ENCODE data around the gene KIAA0753. TPM values are rescaled to one million over a fixed set of nuclear protein-coding genes. Genes with fewer than 3 reads are reported as not detected.
A peak's percentile ranks its signal among the peaks of the same experiment; 100 is the strongest.

The KIAA0753 gene
- polyA plus RNA-seq, 4 donors, result 28.7 to 39.7 (median 37.6) TPM

- DNase-seq (ENCODE audit: low read depth in 4 of 4, low spot score in 3 of 4), result no peak
Observed at GRCh38 chr17:6643451-6644125, 3.1 kb upstream of the KIAA0753 start.

- DNase-seq (ENCODE audit: low read depth in 4 of 4, low spot score in 3 of 4), result no peak
Observed at GRCh38 chr17:6642592-6642991, 2.1 kb upstream of the KIAA0753 start.

- no peak for DNase-seq (ENCODE audit: low read depth in 4 of 4, low spot score in 3 of 4)
Observed at GRCh38 chr17:6641247-6641863, 844 bp upstream of the KIAA0753 start.

GRCh38 chr17:6639586-6640535 is 650 bp downstream of the KIAA0753 start:
- peak in 1 of 4 donors; percentile 46 for DNase-seq (ENCODE audit: low read depth in 4 of 4, low spot score in 3 of 4)

- DNase-seq (ENCODE audit: low read depth in 4 of 4, low spot score in 3 of 4), result no peak
Observed at GRCh38 chr17:6639014-6639585, 1.4 kb downstream of the KIAA0753 start.

- no peak for DNase-seq (ENCODE audit: low read depth in 4 of 4, low spot score in 3 of 4)
Observed at GRCh38 chr17:6638046-6638908, 2.2 kb downstream of the KIAA0753 start.

GRCh38 chr17:6637458-6637840 is 3.1 kb downstream of the KIAA0753 start:
- DNase-seq (ENCODE audit: low read depth in 4 of 4, low spot score in 3 of 4), result no peak

- no peak for DNase-seq (ENCODE audit: low read depth in 4 of 4, low spot score in 3 of 4)
Observed at GRCh38 chr17:6636616-6637457, 3.7 kb downstream of the KIAA0753 start.

- no peak for DNase-seq (ENCODE audit: low read depth in 4 of 4, low spot score in 3 of 4)
Observed at GRCh38 chr17:6636105-6636504, 4.4 kb downstream of the KIAA0753 start.

GRCh38 chr17:6633263-6633662 is 7.2 kb downstream of the KIAA0753 start:
- DNase-seq (ENCODE audit: low read depth in 4 of 4, low spot score in 3 of 4), result no peak

- no peak for DNase-seq (ENCODE audit: low read depth in 4 of 4, low spot score in 3 of 4)
Observed at GRCh38 chr17:6632530-6632929, 8.0 kb downstream of the KIAA0753 start.

GRCh38 chr17:6630390-6630789 is 10.1 kb downstream of the KIAA0753 start:
- no peak for DNase-seq (ENCODE audit: low read depth in 4 of 4, low spot score in 3 of 4)

GRCh38 chr17:6627019-6627418 is 13.5 kb downstream of the KIAA0753 start:
- no peak for DNase-seq (ENCODE audit: low read depth in 4 of 4, low spot score in 3 of 4)

GRCh38 chr17:6626616-6627015 is 13.9 kb downstream of the KIAA0753 start:
- no peak for DNase-seq (ENCODE audit: low read depth in 4 of 4, low spot score in 3 of 4)

- DNase-seq (ENCODE audit: low read depth in 4 of 4, low spot score in 3 of 4), result no peak
Observed at GRCh38 chr17:6623941-6624340, 16.6 kb downstream of the KIAA0753 start.

- DNase-seq (ENCODE audit: low read depth in 4 of 4, low spot score in 3 of 4), result no peak
Observed at GRCh38 chr17:6611231-6611630, 29.3 kb downstream of the KIAA0753 start.

GRCh38 chr17:6610011-6610410 is 30.5 kb downstream of the KIAA0753 start:
- no peak for DNase-seq (ENCODE audit: low read depth in 4 of 4, low spot score in 3 of 4)

- DNase-seq (ENCODE audit: low read depth in 4 of 4, low spot score in 3 of 4), result no peak
Observed at GRCh38 chr17:6608321-6608720, 32.2 kb downstream of the KIAA0753 start.

GRCh38 chr17:6605142-6605541 is 35.4 kb downstream of the KIAA0753 start:
- no peak for DNase-seq (ENCODE audit: low read depth in 4 of 4, low spot score in 3 of 4)

Data from left renal pelvis (tissue), 4 donors.